ENCODE results near the gene EMC8. TPM values are rescaled to one million over a fixed set of nuclear protein-coding genes. Genes with fewer than 3 reads are reported as not detected.
A peak's percentile ranks its signal among the peaks of the same experiment; 100 is the strongest.
"Not testable (repeated sequence)": the region's sequence is repeated elsewhere in the genome, so short reads cannot be mapped to it uniquely, and the experiment has no call there.

The EMC8 gene
- total RNA-seq, 4 donors from 2014 or later = 27.9 to 40.0 (median 31.8) TPM

DNA sequence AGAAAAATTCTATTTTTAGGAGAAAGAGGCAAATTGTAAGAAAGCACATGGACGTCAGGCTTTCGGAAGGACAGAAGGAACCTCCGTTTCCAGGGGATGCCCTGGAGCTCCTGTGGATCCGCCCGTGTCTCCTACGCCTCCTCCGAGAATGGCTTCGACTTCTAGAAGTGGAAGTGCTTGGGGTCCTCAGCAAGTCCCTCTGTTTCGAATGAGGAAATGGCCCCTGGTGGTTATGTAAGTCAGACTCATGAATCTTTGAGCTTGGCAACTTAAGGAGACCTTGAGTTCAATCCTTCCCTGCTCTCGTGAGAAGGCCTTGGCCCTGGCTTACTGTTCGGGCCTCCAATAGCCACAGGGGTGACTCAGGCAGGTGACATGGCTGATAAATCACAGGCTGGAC is 39.0 kb upstream of the EMC8 start:
- peaks cover 19% of the 10 kb centered on the region for H3K27me3 ChIP-seq
- in situ Hi-C loops (cut with MboI; ENCODE audit: low pct_ligation_motif_present in 1 of 4, low pct_unique_long_range_greater_than_20kb in 1 of 4, low sequenced_read_pairs in 3 of 4) = no loop called here
- WGBS, 2 donors (ENCODE audit: low coverage in 1 of 2) = 81 to 84% methylated on average over 5 to 11 of the region's 11 CpGs

DNA sequence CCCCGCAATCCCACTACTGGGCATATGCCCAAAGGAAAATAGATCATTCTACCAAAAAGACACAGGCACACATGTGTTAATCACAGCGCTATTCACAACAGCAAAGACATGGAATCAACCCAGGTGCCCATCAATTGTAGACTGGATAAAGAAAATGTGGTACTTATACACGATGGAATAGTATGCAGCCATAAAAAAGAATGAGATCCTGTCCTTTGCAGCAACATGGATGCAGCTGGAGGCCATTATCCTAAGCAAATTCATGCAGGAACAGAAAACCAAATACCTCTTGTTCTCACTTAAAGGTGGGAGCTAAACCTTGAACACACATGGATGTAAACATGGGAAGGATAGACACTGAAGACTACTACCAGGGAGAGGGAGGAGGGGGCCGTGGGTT is 38.3 kb upstream of the EMC8 start:
- H3K4me3 ChIP-seq; H3K9me3 ChIP-seq; intact Hi-C loops (cut with DNase I; ENCODE audit: low total_unique reads); DNase-seq; H3K27ac ChIP-seq; H3K36me3 ChIP-seq; in situ Hi-C loops (cut with MboI; ENCODE audit: low pct_ligation_motif_present in 1 of 4, low pct_unique_long_range_greater_than_20kb in 1 of 4, low sequenced_read_pairs in 3 of 4); H3K4me1 ChIP-seq: not testable (repeated sequence)
- WGBS, 2 donors (ENCODE audit: low coverage in 1 of 2) = 89 to 90% methylated on average over 2 to 4 of the region's 4 CpGs
- H3K27me3 ChIP-seq = peaks cover 19% of the 10 kb centered on the region

More for the DNA sequence above, 39.0 kb upstream of the EMC8 start:
- TF ChIP-seq, protein P1, sequence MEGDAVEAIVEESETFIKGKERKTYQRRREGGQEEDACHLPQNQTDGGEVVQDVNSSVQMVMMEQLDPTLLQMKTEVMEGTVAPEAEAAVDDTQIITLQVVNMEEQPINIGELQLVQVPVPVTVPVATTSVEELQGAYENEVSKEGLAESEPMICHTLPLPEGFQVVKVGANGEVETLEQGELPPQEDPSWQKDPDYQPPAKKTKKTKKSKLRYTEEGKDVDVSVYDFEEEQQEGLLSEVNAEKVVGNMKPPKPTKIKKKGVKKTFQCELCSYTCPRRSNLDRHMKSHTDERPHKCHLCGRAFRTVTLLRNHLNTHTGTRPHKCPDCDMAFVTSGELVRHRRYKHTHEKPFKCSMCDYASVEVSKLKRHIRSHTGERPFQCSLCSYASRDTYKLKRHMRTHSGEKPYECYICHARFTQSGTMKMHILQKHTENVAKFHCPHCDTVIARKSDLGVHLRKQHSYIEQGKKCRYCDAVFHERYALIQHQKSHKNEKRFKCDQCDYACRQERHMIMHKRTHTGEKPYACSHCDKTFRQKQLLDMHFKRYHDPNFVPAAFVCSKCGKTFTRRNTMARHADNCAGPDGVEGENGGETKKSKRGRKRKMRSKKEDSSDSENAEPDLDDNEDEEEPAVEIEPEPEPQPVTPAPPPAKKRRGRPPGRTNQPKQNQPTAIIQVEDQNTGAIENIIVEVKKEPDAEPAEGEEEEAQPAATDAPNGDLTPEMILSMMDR (IDR thresholded peaks at IDR 0.05) = no peak
- no peak for TF ChIP-seq POLR2A (IDR thresholded peaks at IDR 0.05)
- TF ChIP-seq POLR2AphosphoS5 (IDR thresholded peaks at IDR 0.05) = no peak
- no peak for TF ChIP-seq EP300 (IDR thresholded peaks at IDR 0.05; ENCODE audit: low read depth)
- Histone ChIP-seq H3K27ac (no peak overlapping the region), H3K4me1 (no peaks in the 10 kb centered on the region), H3K36me3 (no peaks in the 10 kb centered on the region), H3K4me3 (no peak overlapping the region), H3K9me3 (no peaks in the 10 kb centered on the region)
- intact Hi-C loops (cut with DNase I; ENCODE audit: low total_unique reads) = no loop called here
- DNase-seq = no peak

DNA sequence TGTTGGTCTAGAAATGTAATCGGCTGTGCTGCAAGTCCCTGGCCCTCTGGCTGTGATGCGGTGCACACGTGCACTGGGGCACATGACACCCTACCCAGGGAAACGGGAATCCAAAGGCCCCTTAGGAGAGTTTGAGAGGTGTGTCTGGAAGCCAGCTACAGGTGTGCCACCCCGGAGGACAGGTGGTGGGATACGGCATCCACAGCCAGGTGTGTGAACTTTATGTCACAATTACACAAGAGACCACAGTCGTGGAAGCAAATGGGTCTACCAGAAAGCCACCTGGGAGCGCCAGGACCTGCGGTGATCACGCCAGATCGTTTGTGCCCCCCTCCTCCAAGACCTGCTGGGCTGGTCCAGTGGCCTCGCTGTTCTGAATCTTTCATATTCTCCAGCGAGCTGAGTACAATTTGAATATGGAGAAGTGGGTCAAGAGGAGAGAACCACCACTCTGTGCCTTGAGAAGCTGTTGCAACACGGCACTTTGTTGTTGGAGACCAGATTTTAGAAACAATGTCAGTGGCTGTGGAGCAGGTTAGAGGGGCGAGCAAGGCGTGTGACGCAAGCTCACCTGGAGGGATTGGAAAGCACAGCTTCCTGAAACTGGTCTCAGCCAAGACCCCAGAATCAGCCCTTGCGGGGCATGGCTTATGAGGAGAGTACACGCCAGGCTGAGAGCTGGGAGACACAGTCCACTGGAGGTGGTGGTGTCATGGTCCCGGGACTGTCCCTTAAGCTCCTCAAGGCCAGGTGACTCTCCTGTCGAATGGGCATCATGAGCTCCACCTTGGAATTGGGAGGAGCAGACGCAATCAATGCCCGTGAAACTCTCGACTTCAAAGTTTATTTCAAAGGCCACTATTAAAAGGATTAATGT is 37.6 kb upstream of the EMC8 start:
- DNase-seq = no peak
- intact Hi-C loops (cut with DNase I; ENCODE audit: low total_unique reads) (no loop called here), in situ Hi-C loops (cut with MboI; ENCODE audit: low pct_ligation_motif_present in 1 of 4, low pct_unique_long_range_greater_than_20kb in 1 of 4, low sequenced_read_pairs in 3 of 4) (no loop called here)
- no peaks in the 10 kb centered on the region for H3K9me3 ChIP-seq
- no peak overlapping the region for H3K27ac ChIP-seq
- H3K4me3 ChIP-seq = no peak overlapping the region
- no peaks in the 10 kb centered on the region for H3K36me3 ChIP-seq
- 69 to 100% methylated on average over 2 to 24 of the region's 24 CpGs for WGBS, 2 donors (ENCODE audit: low coverage in 1 of 2)
- TF ChIP-seq, protein P1 (IDR thresholded peaks at IDR 0.05) = no peak
- TF ChIP-seq EP300 (IDR thresholded peaks at IDR 0.05; ENCODE audit: low read depth) (no peak), POLR2A (IDR thresholded peaks at IDR 0.05) (no peak), POLR2AphosphoS5 (IDR thresholded peaks at IDR 0.05) (no peak)
- no peaks in the 10 kb centered on the region for H3K4me1 ChIP-seq
- peaks cover 20% of the 10 kb centered on the region for H3K27me3 ChIP-seq

DNA sequence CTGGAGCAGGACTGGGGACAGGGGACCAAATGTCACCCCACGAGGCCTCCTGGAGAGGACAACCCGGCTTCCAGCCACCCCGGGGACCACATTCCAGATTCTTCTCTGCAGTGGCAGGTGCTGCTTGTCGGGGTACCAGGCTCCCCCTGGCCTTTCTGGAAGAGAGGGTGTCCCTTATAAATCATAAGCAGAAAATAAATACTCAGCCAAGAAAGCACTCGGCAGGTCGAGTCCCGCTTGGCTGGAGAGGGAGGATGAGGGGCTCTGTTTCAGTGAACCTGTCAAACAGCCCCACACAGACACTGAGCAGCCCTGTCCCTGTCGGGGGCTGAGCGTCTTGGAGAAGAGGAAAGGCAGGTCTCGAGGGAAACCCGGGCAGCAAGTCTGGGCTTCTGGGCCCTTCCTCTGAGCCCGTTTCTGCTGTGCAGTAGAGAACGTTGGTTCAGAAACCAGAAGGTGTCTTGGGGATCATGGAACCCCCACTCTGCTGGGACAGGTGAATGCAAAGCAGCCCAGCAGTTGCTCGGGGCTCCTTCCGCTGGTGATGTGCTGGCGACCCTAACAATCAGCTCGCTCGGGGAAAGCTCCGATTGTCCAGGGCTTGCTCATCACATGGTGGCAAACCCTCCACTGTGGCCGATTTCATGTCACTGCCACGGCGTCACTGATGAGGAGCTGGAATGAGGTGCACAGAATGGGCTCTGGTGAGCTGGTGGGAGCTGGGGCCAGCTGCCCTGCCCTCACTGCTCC is 36.8 kb upstream of the EMC8 start:
- Histone ChIP-seq H3K4me1 (no peaks in the 10 kb centered on the region), H3K27me3 (peaks cover 27% of the 10 kb centered on the region), H3K27ac (peak overlapping the region in 1 of 4 donors; percentile 30), H3K4me3 (no peak overlapping the region), H3K36me3 (no peaks in the 10 kb centered on the region), H3K9me3 (no peaks in the 10 kb centered on the region)
- TF ChIP-seq EP300 (IDR thresholded peaks at IDR 0.05; ENCODE audit: low read depth) = no peak
- no peak for TF ChIP-seq POLR2A (IDR thresholded peaks at IDR 0.05)
- TF ChIP-seq POLR2AphosphoS5 (IDR thresholded peaks at IDR 0.05) = no peak
- TF ChIP-seq, protein P1 (IDR thresholded peaks at IDR 0.05) = no peak
- WGBS, 2 donors (ENCODE audit: low coverage in 1 of 2) = 75% methylated on average over 22 of the region's 22 CpGs; no CpG with 5 or more reads in 1 of the 2 donors
- intact Hi-C loops (cut with DNase I; ENCODE audit: low total_unique reads) (no loop called here), in situ Hi-C loops (cut with MboI; ENCODE audit: low pct_ligation_motif_present in 1 of 4, low pct_unique_long_range_greater_than_20kb in 1 of 4, low sequenced_read_pairs in 3 of 4) (no loop called here)
- DNase-seq = no peak
